Activated CD8-positive, alpha-beta T cell treated with anti-CD3 and anti-CD28 coated beads for 36 hours (primary cell): ENCODE data around the gene PYDC1. TPM values are rescaled to one million over a fixed set of nuclear protein-coding genes. Genes with fewer than 3 reads are reported as not detected.
"Not testable (repeated sequence)": the region's sequence is repeated elsewhere in the genome, so short reads cannot be mapped to it uniquely, and the experiment has no call there.

Experiments
- ATAC-seq: fragments of 200-7000 bp; cut with Tn5 transposase; one replicate; pipeline ENCODE4 v1.10.0; 2021; ENCODE audit warnings: mild to moderate bottlenecking, moderate library complexity
- CTCF ChIA-PET: fragments of 350-600 bp; sonication (Branson Sonifier 250); formaldehyde crosslinking; loops from one replicate; lab custom pipeline; 2021; ENCODE audit warnings: antibody characterized with exemption; lab: Charles Lee
- POLR2A ChIA-PET: fragments of 350-600 bp; sonication (Branson Sonifier 250); formaldehyde crosslinking; loops from one replicate; lab custom pipeline; 2021; ENCODE audit warnings: antibody characterized with exemption; lab: Charles Lee
- DNase-seq: peaks from one replicate; pipeline ENCODE4 v3.0.0-alpha.2; 2020
- H3K27ac Mint-ChIP-seq: one replicate; pipeline ENCODE4 v1.8.0; 2021; ENCODE audit warnings: mild to moderate bottlenecking, mixed read lengths
- H3K27me3 Mint-ChIP-seq: one replicate; pipeline ENCODE4 v1.8.0; 2021; ENCODE audit warnings: mixed read lengths
- H3K36me3 Mint-ChIP-seq: one replicate; pipeline ENCODE4 v1.8.0; 2021; ENCODE audit warnings: low read depth, mixed read lengths
- H3K4me1 Mint-ChIP-seq: one replicate; pipeline ENCODE4 v1.8.0; 2021; ENCODE audit warnings: low read depth, mixed read lengths
- H3K4me3 Mint-ChIP-seq: one replicate; pipeline ENCODE4 v1.8.0; 2021; ENCODE audit warnings: mild to moderate bottlenecking, moderate library complexity, mixed read lengths
- H3K9me3 Mint-ChIP-seq: one replicate; pipeline ENCODE4 v1.8.0; 2021; ENCODE audit warnings: mixed read lengths
- CTCF ChIP-seq: fragments of 200-600 bp; IDR thresholded peaks from one replicate; pipeline ENCODE4 v1.8.0; 2022; ENCODE audit warnings: antibody characterized with exemption, mild to moderate bottlenecking
- intact Hi-C: fragments of 100-400 bp; cut with micrococcal nuclease; formaldehyde crosslinking; loops from one replicate; pipeline ENCODE4 v1.10.0; 2022
- total RNA-seq, 2 experiments: library from RNA; stranded (reverse); gene quantifications; one replicate each; pipeline ENCODE4 v1.2.3, GENCODE V29; 2021

PYDC1 gene
- total RNA-seq, 2 experiments from 2014 or later: not detected

- DNase-seq (no peak), ATAC-seq (no peak)
- ChIA-PET POLR2A (interaction anchor here (0.5 to 17.2 kb wide), 18 partner anchors 6 to 479 kb away, joined by 3 to 482 read pairs (median 4); partner anchors contain the start of genes FUS, PYDC1 and TRIM72), CTCF (interaction anchor here (1.1 to 1.6 kb wide), 2 partner anchors 11 to 244 kb away, joined by 3 to 4 read pairs; partner anchors contain the start of gene ZNF843)
- H3K27me3 Mint-ChIP-seq: no peaks in the 10 kb centered on the region
- peaks cover 58% of the 10 kb centered on the region for H3K4me1 Mint-ChIP-seq
- peaks cover 41% of the 10 kb centered on the region for H3K36me3 Mint-ChIP-seq
- H3K27ac Mint-ChIP-seq: peak overlapping the region; percentile 26
- intact Hi-C loops: no loop called here
- H3K4me3 Mint-ChIP-seq: no peak overlapping the region
- no peak for TF ChIP-seq CTCF
- no peaks in the 10 kb centered on the region for H3K9me3 Mint-ChIP-seq
These were observed 18.6 kb downstream of the PYDC1 start for GRCh38 chr16:31198207-31198882.

- ATAC-seq: no peak
- ChIA-PET CTCF (no interaction called here), POLR2A (interaction anchor here (0.6 to 17.2 kb wide), 18 partner anchors 5 to 257 kb away, joined by 3 to 482 read pairs (median 4); partner anchors contain the start of genes FUS, PYCARD, PYDC1 and TRIM72)
- Mint-ChIP-seq H3K4me1 (peaks cover 60% of the 10 kb centered on the region), H3K36me3 (peaks cover 58% of the 10 kb centered on the region), H3K9me3 (no peaks in the 10 kb centered on the region), H3K27me3 (no peaks in the 10 kb centered on the region), H3K27ac (peak overlapping the region; percentile 2), H3K4me3 (no peak overlapping the region)
- TF ChIP-seq CTCF: no peak
- intact Hi-C loops: no loop called here
- no peak for DNase-seq
These were observed 20.4 kb downstream of the PYDC1 start for GRCh38 chr16:31196324-31197088.

- intact Hi-C loops, H3K9me3 Mint-ChIP-seq, DNase-seq, H3K4me3 Mint-ChIP-seq, H3K27me3 Mint-ChIP-seq, ATAC-seq: not testable (repeated sequence)
- Mint-ChIP-seq H3K27ac (peak overlapping the region; percentile 2), H3K36me3 (peaks cover 62% of the 10 kb centered on the region), H3K4me1 (peaks cover 58% of the 10 kb centered on the region)
- ChIA-PET CTCF (interaction anchor here (1.1 kb wide), 1 partner anchor 187 kb away, joined by 3 read pairs; no protein-coding TSS in a partner anchor), POLR2A (interaction anchor here (0.6 to 17.2 kb wide), 16 partner anchors 6 to 257 kb away, joined by 3 to 482 read pairs (median 4); partner anchors contain the start of genes FUS, PYCARD, PYDC1 and TRIM72)
These were observed 21.1 kb downstream of the PYDC1 start for GRCh38 chr16:31195861-31196260.

GRCh38 chr16:31194898-31195297, 22.0 kb downstream of the PYDC1 start:
- intact Hi-C loops: no loop called here
- no peak for TF ChIP-seq CTCF
- ATAC-seq: no peak
- DNase-seq: no peak
- Mint-ChIP-seq H3K4me1 (peaks cover 63% of the 10 kb centered on the region), H3K27ac (peak overlapping the region; percentile 62), H3K36me3 (peaks cover 71% of the 10 kb centered on the region), H3K27me3 (no peaks in the 10 kb centered on the region), H3K4me3 (no peak overlapping the region), H3K9me3 (no peaks in the 10 kb centered on the region)
- ChIA-PET POLR2A (interaction anchor here (0.8 to 17.2 kb wide), 7 partner anchors 7 to 121 kb away, joined by 3 to 482 read pairs (median 35); partner anchors contain the start of genes FUS, PYCARD, PYDC1 and TRIM72), CTCF (interaction anchor here (1.1 kb wide), 1 partner anchor 188 kb away, joined by 3 read pairs; no protein-coding TSS in a partner anchor)

- ChIA-PET CTCF (no interaction called here), POLR2A (interaction anchor here (0.6 to 17.2 kb wide), 16 partner anchors 8 to 680 kb away, joined by 3 to 482 read pairs (median 3); partner anchors contain the start of genes FUS, ITGAX, PYCARD and PYDC1)
- TF ChIP-seq CTCF: no peak
- H3K36me3 Mint-ChIP-seq: peaks cover 73% of the 10 kb centered on the region
- peaks cover 63% of the 10 kb centered on the region for H3K4me1 Mint-ChIP-seq
- H3K9me3 Mint-ChIP-seq: no peaks in the 10 kb centered on the region
- ATAC-seq: no peak
- intact Hi-C loops: no loop called here
- H3K27ac Mint-ChIP-seq: peak overlapping the region; percentile 52
- H3K27me3 Mint-ChIP-seq: no peaks in the 10 kb centered on the region
- no peak overlapping the region for H3K4me3 Mint-ChIP-seq
- DNase-seq: no peak
These were observed 23.1 kb downstream of the PYDC1 start for GRCh38 chr16:31193874-31194273.
